HG02571 (cell line): ENCODE data around the gene DYNC1I1.

ENCODE experiments used
- ATAC-seq: cut with Tn5 transposase; IDR thresholded peaks from one replicate; pipeline ENCODE4 v1.9.1; 2021; ENCODE audit warnings: mild to moderate bottlenecking, moderate library complexity; ENCODE audit not compliant: unreplicated experiment

Gene DYNC1I1

DNA sequence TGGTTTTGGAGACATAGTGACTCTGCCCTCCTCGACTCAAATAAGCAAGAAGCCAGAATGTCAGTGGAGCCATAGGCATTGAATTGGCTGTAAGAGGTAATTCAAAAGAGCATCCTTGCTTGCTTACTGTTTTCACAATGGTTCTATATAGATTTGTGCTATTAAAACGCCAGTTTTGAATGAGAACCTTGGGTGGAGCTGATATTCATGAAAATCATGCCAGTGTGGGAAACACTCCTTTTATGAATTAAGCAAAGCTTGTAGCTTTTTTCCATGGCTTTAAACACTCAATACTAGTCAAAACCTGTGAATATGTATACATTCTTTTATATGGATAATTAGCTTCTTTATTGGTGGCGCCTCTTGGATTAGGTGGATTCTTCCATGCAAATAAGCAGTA, 297.0 kb downstream of the DYNC1I1 start:
- no peak for ATAC-seq

DNA sequence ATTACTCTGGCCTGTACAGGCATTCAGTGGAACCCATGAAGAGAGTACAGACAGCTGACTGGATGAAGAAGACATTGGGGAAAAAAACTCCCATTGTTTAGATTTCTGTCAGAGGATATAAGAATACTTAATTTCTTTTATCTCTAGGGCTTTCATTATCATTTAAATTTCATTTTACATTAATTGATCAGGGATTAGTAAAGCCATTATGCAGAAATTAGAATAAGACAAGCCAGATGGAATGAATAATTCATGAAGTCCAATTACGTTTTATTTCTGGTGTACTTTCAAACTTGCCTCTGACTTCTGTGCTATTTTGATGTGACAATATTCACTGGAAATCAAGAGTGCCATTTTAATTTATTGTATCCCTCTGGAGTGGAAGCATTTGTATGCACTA, 302.5 kb downstream of the DYNC1I1 start:
- no peak for ATAC-seq

DNA sequence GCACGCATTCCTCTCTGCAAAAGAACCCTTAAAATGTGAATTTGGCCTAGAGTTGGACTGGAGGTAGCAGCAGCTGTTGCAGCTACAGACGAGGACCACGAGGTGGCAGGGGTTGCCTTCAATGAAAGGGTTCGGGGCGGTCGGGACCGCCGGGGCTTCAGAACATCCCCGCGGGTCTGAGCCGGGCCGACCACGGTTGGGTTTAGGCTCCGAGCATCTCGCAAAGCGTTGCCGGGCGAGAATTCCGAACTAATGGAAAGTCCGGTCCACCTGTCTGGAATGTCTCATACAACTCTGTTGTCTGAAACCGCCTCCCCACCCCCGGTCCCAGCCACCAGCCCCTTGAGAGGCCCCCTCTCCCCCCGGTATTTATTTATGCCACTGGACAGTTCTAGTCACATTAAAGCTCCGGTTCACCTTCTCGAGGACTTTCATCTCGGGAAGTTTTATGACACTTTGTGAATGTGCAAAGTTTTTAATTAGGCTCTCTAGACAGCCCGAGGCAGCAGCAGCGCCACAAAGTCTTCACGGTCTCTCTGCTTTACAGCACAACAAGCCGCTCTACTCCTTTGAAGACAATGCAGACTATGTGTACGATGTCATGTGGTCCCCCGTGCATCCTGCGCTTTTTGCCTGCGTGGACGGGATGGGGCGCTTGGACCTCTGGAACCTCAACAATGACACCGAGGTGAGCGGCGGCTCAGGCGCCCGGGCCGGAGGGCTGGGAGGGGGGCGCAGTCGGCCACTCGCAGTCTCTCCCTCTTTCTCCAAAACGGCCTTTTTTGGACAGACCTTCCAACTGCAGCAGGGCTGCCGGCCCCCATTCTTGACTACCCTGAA, 303.4 kb downstream of the DYNC1I1 start:
- peak; percentile 88 for ATAC-seq

DNA sequence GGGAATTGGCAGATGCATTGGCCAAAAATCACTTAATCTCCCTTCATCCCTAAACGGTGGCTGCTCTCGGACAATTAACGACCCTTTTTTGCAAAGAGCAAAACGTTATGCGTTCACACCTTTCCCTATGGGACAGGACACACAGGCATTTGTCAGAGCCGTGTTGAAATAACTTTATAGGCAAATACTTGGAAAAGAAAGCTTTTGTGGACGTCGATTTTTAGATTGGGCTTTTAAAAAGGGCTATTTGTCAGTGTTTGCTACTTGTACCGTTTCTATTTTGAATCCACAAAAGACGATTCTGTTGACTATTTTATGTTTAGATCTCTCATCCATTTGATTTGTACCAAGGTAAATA, 304.0 kb downstream of the DYNC1I1 start:
- ATAC-seq = no peak

DNA sequence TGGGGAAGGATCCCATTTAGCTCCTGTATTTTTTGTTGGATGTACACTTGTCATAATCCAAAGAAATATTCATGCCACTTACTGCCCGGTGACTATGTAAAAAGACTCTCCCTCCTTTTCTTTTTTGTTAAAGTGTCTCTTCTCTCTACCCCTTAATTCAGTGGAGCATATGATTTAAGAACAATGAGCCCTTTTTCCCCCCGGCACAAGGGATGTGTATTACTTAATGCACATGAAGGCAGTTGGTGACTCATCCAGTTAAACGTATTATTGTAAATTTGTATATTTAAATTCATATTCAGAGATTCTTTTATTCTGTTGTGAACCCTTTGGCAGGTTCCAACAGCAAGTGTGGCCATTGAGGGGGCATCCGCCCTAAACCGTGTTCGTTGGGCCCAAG, 307.7 kb downstream of the DYNC1I1 start:
- ATAC-seq = no peak

DNA sequence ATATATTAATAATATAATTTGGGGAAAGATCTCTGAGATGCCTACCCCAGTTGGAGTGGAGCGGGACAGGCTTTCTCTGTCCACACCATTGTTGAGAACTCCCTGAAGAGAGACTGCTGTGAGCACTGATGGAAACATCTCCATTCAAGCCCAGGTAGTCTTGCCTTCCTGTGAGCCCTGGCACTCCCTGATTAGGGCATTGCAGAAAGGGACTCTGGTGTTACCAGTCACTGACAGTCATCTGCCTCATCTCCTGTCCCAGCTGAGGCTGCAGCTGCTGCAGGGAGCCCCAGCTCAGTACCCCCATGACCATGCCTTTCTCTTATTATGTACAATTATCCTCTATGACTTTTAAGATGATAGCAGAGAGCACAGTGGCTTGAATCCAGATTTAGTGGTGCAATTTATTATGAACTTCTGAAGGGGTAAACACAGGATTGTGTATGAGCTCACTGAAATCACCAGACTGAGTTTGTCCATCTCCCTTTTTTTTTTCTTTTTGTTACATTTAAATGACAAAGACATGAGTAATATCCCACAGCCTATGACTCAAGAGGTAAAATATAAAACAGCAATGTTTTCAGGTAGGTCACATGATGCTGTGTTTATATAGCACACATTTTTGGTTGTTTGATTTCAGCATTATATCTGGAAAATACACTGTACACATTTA, 312.7 kb downstream of the DYNC1I1 start:
- ATAC-seq = no peak

DNA sequence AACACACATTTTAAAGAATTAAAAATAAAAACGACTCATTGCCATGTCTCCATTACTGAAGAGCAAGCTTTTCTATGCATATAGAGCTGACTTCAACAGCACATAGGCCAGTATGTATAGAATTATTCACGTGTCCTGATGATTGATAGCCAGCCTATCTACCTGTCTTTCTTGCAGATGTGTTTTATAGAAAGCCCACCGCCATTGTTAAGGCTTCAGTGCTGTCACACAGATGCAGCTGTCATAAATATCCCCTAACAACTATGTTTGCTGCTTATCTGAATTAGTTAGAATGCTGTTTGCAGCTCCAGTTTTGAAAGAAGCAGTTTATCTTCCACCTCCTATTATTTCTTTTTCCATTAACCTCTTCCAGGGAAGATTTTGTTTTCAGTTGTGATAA, 313.6 kb downstream of the DYNC1I1 start:
- no peak for ATAC-seq

DNA sequence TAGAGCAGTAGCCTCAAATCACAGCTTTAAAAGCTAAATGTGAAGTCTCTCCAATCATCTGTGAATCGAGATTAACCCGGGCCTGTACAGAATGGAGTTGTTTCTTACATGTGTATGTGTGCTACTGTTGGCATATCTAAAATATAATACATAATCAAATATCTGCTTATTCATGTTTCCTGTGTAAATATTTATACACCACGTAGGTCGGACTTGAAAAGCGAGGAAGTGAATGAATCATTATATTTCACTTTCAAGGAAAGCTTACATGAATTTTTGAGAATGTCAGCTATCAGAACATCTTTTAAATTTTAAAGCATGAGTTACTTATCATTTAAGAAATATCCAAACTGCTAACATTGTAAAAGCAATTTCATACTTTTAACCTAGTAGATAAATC, 316.2 kb downstream of the DYNC1I1 start:
- ATAC-seq = no peak

DNA sequence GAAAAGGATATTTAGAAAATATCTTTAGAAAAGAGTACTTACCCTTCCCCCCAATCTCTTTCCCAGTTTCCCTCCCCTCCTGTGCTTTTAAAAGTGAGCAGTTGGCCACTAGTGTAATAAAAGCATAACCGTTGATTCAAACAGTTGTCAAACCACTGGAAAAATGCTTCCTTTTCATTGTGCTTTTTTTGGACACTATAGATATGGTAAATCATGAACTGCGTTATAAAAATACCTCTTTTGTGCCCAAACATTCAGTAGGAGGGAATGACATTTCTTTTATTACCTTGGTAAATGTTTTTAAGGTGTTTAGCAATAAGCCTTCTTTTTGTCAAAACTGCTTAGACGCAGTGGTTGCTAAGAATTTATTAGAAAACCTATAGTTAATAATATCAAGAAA, 317.2 kb downstream of the DYNC1I1 start:
- ATAC-seq = no peak

DNA sequence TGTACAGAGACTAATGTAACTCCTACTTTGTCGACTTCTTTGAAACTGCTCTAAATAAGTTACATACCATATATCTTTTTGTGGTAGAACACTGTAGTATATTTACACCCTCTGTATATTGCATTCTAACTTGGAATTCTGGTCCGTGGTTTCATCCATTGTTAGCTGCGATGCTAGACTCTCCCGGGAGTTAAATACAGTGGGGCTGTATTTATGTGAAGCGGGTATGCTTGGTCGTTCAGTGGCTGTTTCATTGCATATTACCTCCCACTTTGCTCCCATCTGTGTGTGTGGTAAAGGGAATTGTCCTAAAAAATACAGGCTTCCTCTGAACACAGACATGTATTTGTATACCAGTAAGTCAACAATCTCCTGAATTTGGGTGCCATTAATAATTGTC, 318.4 kb downstream of the DYNC1I1 start:
- no peak for ATAC-seq

DNA sequence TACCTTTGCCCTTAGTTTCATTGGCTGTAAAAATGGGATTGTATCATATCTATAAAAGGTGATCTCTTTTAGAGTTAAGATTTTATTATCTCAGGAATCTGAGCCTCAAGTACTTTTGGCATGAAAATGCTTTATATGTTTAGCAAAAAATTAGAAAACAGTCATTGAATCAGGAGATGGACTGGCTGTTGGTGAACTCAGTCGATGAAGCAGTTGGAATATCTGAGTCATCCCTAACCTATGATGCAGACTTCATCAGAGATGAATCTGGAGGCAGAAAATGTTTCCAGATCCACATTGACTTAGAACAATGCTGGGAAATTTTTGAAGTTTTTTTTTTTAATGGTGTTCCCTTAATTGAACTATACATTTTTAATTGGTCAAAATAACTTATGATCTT, 321.1 kb downstream of the DYNC1I1 start:
- no peak for ATAC-seq

DNA sequence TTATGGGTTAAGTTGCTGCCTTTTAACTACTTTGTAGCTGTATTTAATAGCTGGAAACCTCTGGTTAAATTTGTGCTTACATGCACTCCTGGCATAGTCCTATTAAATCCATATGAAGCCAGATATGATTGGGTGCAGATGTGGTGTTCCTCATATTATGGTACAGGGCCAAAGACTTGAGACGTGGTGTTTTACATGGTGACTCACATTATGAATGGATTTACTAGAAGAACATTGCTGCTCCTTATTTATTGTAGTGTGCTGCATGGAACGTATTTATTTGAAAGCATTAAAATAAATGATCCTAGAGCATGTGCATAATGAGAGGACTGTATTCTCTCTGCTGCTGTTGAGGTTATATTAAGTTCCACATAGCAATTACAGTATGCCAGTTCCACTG, 325.5 kb downstream of the DYNC1I1 start:
- ATAC-seq = no peak

DNA sequence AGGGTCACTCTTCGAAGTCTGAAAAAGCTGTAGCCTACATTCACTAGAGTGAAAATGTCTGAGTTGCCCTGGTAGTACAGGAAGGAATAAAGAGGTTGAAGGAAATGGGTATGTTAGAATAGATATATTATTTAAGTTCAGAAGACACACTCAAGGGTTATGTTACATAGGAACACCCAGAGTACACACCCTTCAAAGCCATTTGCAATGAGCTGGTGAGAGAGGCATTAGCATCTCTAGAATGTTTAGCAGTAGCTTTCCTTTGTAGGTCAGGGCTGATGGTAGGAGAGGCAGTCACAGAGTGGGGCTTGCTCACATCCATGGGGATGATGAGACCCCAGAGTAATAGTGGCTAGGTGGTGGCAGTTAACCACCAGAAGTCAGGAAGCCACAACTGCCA, 328.4 kb downstream of the DYNC1I1 start:
- ATAC-seq = no peak

DNA sequence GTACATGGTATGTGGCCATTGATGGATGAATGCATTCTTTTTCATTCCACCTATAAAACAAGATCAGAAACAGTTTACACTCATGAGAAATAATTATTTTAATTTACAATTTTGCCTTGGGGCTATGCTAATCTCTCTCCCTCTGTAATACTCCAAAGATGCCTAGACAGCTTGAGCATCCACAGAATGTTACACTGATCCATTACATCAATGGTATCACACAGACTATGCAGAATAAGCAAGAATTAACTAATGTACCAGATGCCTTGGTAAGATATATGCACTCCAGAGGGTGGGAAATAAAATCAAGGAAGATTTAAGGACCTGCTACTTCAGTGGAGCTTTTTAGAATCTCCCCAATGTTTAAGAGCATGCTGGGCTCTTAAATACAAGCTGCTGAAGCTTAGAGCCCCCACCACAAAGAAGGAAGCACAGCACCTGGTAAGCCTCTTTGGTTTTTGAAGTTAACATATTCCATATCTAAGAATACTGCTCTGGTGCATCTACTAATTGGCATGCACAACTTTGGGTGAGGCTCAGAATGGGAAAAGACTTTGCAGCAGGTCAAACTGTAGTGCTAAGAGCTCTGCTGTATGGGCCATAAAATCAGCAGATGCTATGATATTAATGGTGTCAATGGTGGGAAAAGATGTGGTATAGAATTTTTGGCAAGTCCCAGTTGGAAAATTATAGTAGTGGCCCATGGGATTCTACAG, 329.9 kb downstream of the DYNC1I1 start:
- ATAC-seq = no peak

DNA sequence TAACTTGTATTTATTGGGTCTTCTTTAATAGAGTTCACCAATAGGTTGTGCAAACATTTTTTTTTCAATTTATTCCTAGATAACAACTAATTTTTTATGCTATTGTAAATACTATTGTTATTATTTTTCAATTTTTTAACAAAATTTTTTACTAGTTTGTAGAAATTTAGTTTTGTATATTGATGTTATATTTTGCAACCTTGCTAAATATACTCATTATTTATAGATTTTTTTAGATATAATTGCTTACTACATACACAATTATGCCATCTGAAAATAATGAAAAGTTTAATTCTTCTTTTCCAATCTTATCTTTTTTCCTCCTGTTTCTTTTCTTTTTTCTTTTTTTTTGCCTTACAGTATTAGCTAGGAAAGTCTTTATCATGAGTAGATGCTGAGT, 332.6 kb downstream of the DYNC1I1 start:
- ATAC-seq = no peak

DNA sequence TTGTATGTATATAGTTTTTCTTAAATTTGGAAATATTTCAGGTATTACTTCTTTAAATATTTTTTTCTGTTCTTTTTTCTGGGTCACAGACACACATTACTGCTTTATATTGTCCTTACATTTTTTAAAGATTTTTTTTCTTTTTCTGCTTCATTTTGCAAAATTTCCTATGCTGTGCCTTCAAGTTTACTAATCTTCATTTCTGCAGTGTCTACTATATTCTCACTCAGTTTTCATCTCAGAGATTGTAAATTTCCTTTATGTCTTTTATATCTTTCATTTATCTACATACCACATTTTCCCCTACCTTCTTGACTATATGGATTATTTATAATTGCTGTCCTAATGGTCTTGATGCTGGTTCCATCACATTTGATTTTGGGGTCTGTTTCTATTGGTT, 339.1 kb downstream of the DYNC1I1 start:
- ATAC-seq = no peak

DNA sequence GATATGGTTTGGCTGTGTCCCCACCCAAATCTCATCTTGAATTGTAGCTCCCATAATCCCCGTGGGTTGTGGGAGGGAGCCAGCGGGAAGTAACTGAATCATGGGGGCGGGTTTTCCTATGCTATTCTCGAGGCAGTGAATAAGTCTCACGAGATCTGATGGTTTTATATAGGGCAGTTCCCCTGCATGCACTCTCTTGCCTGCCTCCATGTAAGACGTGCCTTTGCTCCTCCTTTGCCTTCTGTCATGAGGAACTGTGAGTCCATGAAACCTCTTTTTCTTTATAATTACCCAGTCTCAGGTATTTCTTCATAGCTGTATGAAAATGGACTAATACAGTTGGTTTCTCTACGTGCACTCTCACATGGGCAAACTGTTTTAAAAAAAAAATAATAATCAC, 341.8 kb downstream of the DYNC1I1 start:
- no peak for ATAC-seq

DNA sequence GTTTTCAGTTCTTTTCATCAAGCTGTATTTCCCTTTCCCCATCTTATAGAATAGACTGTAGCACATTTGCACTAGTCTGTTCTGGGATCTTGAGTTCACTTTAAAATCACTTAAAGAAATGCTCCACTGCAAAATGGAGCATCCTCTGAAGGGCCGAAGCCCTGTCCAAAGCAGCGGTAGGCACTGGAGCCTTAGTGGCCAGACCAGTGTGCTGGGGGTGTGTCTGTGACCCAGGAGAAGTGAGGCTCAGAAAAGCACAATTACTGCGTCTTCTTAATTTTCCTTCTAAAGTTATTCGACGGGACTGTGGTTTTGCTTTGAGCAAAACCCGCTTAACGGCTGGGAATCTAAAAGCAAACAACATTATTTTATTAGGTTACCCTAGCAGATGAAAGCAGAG, 343.8 kb downstream of the DYNC1I1 start:
- no peak for ATAC-seq

DNA sequence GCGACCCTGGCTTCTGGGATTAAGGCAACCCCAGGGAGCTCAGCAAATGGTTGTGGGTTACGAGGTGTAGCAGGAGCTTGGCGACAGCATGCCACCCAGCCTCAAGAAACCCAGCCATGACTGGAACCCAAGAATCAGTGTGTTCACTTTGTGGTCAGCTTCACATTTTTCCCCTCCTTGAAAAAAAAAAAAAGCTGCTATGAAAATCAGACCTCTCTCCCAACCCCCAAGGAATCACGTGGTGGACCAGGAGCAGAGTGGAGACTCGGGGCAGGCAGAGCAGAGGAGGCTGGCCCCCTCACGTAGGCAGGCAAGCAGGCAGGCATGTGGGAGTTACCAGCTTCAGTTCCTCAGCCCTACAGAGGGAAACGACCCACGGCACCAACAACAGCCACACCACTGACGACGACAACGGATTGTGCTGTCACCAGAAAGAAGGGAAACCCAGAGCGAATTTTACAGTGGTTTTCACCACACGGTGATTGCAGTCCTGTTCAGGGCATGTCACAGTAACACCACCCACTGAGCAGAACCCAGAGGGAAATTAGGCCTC, 346.2 kb downstream of the DYNC1I1 start:
- no peak for ATAC-seq

DNA sequence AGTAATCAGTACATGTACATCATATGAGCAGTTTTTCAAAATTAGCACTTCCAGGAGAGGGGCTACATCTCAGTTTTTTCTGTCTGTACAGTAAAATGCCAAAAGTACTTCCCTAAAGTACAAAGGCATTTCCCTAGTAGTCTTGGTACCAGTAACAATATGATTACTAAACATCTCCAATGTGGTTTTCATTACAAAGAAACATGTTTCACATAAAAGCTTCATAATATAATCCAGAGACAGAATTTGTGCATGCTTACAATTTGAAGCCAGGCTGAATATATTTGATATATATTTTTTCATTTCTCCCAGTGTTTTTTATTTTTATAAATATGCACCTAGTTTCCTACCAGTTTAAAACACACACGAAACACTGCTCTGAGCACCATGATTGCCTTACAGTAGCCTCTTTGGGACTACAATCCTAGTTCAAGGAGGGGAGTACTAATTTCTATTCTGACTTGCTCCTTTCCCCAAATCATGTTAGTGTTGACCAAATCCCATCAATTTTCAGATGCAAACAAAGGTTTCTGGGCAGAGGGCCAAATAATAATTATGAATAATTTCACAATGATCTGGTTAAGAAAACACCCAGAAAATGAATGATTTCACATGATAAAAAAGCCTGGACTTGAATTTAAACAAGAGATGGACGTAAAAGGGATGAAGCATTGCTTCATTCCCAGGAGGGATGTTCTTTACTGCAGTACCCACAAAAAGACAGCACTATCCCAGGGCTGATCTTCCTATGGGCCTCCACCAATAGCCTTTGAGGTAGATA, 348.3 kb downstream of the DYNC1I1 start:
- no peak for ATAC-seq

DNA sequence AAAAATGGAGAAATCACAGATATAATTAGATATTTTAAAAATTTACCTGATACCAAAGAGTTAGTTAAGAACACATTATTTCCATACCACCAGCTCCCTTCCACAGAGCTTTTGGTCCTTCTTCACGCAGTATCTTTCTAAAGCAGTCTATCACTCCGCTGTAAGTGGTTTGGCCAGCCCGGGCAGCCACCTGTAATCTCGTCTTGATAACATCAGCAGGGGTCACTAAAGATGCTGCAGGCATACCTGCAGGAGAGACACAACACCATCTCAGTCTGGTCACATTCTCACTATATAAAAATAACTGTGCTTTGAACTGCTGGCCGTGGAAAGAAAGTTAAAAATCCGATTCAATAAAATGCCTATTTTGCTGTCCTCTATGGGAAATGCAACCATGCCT, 349.4 kb downstream of the DYNC1I1 start:
- ATAC-seq = no peak
